HEK293 (cell line): ENCODE data around the gene PIF1.

Source experiments
- CTCF ChIP-seq: fragments of 450-650 bp; formaldehyde crosslinking; IDR thresholded peaks from 2 replicates; pipeline ENCODE4 v1.5.1; 2016; ENCODE audit warnings: missing biosample characterization, missing genetic modification characterization
- EGR2 ChIP-seq: fragments of 450-650 bp; formaldehyde crosslinking; IDR thresholded peaks from 2 replicates; pipeline ENCODE4 v1.5.1; 2016; ENCODE audit warnings: low read depth, missing biosample characterization, missing genetic modification characterization
- GLIS1 ChIP-seq: fragments of 450-650 bp; formaldehyde crosslinking; IDR thresholded peaks from 2 replicates; pipeline ENCODE4 v1.5.1; 2016; ENCODE audit warnings: missing biosample characterization, missing genetic modification characterization
- KLF16 ChIP-seq: fragments of 450-650 bp; formaldehyde crosslinking; IDR thresholded peaks from 2 replicates; pipeline ENCODE4 v1.5.1; 2017; ENCODE audit warnings: missing biosample characterization, missing genetic modification characterization
- KLF17 ChIP-seq: fragments of 450-650 bp; formaldehyde crosslinking; IDR thresholded peaks from 2 replicates; pipeline ENCODE4 v1.5.1; 2016; ENCODE audit warnings: missing biosample characterization, missing genetic modification characterization
- KLF7 ChIP-seq: fragments of 450-650 bp; formaldehyde crosslinking; IDR thresholded peaks from 2 replicates; pipeline ENCODE4 v1.5.1; 2016; ENCODE audit warnings: missing biosample characterization, missing genetic modification characterization, borderline replicate concordance
- KLF8 ChIP-seq: fragments of 450-650 bp; formaldehyde crosslinking; IDR thresholded peaks from 2 replicates; pipeline ENCODE4 v1.5.1; 2016; ENCODE audit warnings: missing biosample characterization, missing genetic modification characterization
- MYNN ChIP-seq: fragments of 450-650 bp; formaldehyde crosslinking; IDR thresholded peaks from 2 replicates; pipeline ENCODE4 v1.5.1; 2016; ENCODE audit warnings: missing biosample characterization, missing genetic modification characterization, borderline replicate concordance
- SP3 ChIP-seq: fragments of 450-650 bp; formaldehyde crosslinking; IDR thresholded peaks from 2 replicates; pipeline ENCODE4 v1.5.1; 2016; ENCODE audit warnings: missing biosample characterization, missing genetic modification characterization
- ZBTB8A ChIP-seq: fragments of 450-650 bp; formaldehyde crosslinking; IDR thresholded peaks from 2 replicates; pipeline ENCODE4 v1.5.1; 2016; ENCODE audit warnings: missing biosample characterization, missing genetic modification characterization
- ZNF18 ChIP-seq: fragments of 450-650 bp; formaldehyde crosslinking; IDR thresholded peaks from 2 replicates; pipeline ENCODE4 v1.5.1; 2016; ENCODE audit warnings: missing biosample characterization, missing genetic modification characterization
- ZNF341 ChIP-seq: fragments of 450-650 bp; formaldehyde crosslinking; IDR thresholded peaks from 2 replicates; pipeline ENCODE4; 2016; ENCODE audit warnings: low read depth, missing biosample characterization, missing genetic modification characterization
- ZNF416 ChIP-seq: fragments of 450-650 bp; formaldehyde crosslinking; IDR thresholded peaks from 2 replicates; pipeline ENCODE4 v1.5.1; 2016; ENCODE audit warnings: missing biosample characterization, missing genetic modification characterization
- ZNF433 ChIP-seq: fragments of 450-650 bp; formaldehyde crosslinking; IDR thresholded peaks from 2 replicates; pipeline ENCODE4 v1.5.1; 2016; ENCODE audit warnings: missing biosample characterization, missing genetic modification characterization, low read depth
- ZNF558 ChIP-seq: fragments of 450-650 bp; formaldehyde crosslinking; IDR thresholded peaks from 2 replicates; pipeline ENCODE4 v1.5.1; 2016; ENCODE audit warnings: missing biosample characterization, missing genetic modification characterization
- ZNF596 ChIP-seq: fragments of 450-650 bp; IDR thresholded peaks from 2 replicates; pipeline ENCODE4 v1.5.0; 2018; ENCODE audit warnings: missing biosample characterization, mild to moderate bottlenecking, missing genetic modification characterization, moderate library complexity
- ZNF624 ChIP-seq: fragments of 450-650 bp; formaldehyde crosslinking; IDR thresholded peaks from 2 replicates; pipeline ENCODE4 v1.5.1; 2017; ENCODE audit warnings: missing biosample characterization, missing genetic modification characterization
- ZNF660 ChIP-seq: fragments of 450-650 bp; IDR thresholded peaks from 2 replicates; pipeline ENCODE4 v1.5.1; 2018; ENCODE audit warnings: missing biosample characterization, mild to moderate bottlenecking, missing genetic modification characterization
- ZXDB ChIP-seq: fragments of 450-650 bp; formaldehyde crosslinking; IDR thresholded peaks from 2 replicates; pipeline ENCODE4 v1.5.1; 2016; ENCODE audit warnings: missing biosample characterization, missing genetic modification characterization
- TF ChIP-seq, protein P1 (sequence below): fragments of 450-650 bp; formaldehyde crosslinking; conservative IDR thresholded peaks from 2 replicates; pipeline ENCODE4 v1.5.1; 2016; ENCODE audit warnings: low read depth, missing biosample characterization, missing genetic modification characterization
- TF ChIP-seq, protein P2 (sequence below): fragments of 450-650 bp; formaldehyde crosslinking; IDR thresholded peaks from 2 replicates; pipeline ENCODE4 v1.5.1; 2016; ENCODE audit warnings: missing biosample characterization, missing genetic modification characterization
- TF ChIP-seq, protein P3 (sequence below): fragments of 450-650 bp; formaldehyde crosslinking; IDR thresholded peaks from 2 replicates; pipeline ENCODE4 v1.5.1; 2016; ENCODE audit warnings: missing biosample characterization, missing genetic modification characterization
- TF ChIP-seq, protein P4 (sequence below): fragments of 450-650 bp; formaldehyde crosslinking; IDR thresholded peaks from 2 replicates; pipeline ENCODE4 v1.5.1; 2016; ENCODE audit warnings: missing biosample characterization, missing genetic modification characterization

Gene PIF1

GRCh38 chr15:64841344-64842095, 16.1 kb upstream of the PIF1 start, which contains the start of gene PLEKHO2 (continued):
- 0 out of 2 replicates have a peak, but pooled peaks have one; percentile 55 for TF ChIP-seq CTCF (tag by site-specific recombination)
- TF ChIP-seq SP3: peak; percentile 86
- peak; percentile 15; the same call in 1 of the 2 replicates for TF ChIP-seq KLF16 (tag by site-specific recombination)
- no peak for TF ChIP-seq ZNF18 (tag by site-specific recombination)
- 0 out of 2 replicates have a peak, but pooled peaks have one; percentile 17 for TF ChIP-seq KLF17 (tag by site-specific recombination)
- peak; percentile 21; the same call in 1 of the 2 replicates for TF ChIP-seq GLIS1
- TF ChIP-seq, protein P1, sequence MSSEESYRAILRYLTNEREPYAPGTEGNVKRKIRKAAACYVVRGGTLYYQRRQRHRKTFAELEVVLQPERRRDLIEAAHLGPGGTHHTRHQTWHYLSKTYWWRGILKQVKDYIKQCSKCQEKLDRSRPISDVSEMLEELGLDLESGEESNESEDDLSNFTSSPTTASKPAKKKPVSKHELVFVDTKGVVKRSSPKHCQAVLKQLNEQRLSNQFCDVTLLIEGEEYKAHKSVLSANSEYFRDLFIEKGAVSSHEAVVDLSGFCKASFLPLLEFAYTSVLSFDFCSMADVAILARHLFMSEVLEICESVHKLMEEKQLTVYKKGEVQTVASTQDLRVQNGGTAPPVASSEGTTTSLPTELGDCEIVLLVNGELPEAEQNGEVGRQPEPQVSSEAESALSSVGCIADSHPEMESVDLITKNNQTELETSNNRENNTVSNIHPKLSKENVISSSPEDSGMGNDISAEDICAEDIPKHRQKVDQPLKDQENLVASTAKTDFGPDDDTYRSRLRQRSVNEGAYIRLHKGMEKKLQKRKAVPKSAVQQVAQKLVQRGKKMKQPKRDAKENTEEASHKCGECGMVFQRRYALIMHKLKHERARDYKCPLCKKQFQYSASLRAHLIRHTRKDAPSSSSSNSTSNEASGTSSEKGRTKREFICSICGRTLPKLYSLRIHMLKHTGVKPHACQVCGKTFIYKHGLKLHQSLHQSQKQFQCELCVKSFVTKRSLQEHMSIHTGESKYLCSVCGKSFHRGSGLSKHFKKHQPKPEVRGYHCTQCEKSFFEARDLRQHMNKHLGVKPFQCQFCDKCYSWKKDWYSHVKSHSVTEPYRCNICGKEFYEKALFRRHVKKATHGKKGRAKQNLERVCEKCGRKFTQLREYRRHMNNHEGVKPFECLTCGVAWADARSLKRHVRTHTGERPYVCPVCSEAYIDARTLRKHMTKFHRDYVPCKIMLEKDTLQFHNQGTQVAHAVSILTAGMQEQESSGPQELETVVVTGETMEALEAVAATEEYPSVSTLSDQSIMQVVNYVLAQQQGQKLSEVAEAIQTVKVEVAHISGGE (tag by site-specific recombination): peak; percentile 49
- TF ChIP-seq, protein P2, sequence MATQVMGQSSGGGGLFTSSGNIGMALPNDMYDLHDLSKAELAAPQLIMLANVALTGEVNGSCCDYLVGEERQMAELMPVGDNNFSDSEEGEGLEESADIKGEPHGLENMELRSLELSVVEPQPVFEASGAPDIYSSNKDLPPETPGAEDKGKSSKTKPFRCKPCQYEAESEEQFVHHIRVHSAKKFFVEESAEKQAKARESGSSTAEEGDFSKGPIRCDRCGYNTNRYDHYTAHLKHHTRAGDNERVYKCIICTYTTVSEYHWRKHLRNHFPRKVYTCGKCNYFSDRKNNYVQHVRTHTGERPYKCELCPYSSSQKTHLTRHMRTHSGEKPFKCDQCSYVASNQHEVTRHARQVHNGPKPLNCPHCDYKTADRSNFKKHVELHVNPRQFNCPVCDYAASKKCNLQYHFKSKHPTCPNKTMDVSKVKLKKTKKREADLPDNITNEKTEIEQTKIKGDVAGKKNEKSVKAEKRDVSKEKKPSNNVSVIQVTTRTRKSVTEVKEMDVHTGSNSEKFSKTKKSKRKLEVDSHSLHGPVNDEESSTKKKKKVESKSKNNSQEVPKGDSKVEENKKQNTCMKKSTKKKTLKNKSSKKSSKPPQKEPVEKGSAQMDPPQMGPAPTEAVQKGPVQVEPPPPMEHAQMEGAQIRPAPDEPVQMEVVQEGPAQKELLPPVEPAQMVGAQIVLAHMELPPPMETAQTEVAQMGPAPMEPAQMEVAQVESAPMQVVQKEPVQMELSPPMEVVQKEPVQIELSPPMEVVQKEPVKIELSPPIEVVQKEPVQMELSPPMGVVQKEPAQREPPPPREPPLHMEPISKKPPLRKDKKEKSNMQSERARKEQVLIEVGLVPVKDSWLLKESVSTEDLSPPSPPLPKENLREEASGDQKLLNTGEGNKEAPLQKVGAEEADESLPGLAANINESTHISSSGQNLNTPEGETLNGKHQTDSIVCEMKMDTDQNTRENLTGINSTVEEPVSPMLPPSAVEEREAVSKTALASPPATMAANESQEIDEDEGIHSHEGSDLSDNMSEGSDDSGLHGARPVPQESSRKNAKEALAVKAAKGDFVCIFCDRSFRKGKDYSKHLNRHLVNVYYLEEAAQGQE (tag by site-specific recombination): no peak
- TF ChIP-seq KLF8 (tag by site-specific recombination): peak; percentile 50
- TF ChIP-seq ZNF596 (tag by site-specific recombination): no peak
- no peak for TF ChIP-seq ZNF416 (tag by site-specific recombination)
- TF ChIP-seq, protein P3, sequence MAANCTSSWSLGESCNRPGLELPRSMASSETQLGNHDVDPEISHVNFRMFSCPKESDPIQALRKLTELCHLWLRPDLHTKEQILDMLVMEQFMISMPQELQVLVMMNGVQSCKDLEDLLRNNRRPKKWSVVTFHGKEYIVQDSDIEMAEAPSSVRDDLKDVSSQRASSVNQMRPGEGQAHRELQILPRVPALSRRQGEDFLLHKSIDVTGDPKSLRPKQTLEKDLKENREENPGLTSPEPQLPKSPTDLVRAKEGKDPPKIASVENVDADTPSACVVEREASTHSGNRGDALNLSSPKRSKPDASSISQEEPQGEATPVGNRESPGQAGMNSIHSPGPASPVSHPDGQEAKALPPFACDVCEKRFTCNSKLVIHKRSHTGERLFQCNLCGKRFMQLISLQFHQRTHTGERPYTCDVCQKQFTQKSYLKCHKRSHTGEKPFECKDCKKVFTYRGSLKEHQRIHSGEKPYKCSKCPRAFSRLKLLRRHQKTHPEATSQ (tag by site-specific recombination): no peak
- no peak for TF ChIP-seq ZNF624 (tag by site-specific recombination)
- TF ChIP-seq ZNF558 (tag by site-specific recombination): no peak
- TF ChIP-seq ZNF341: peak; percentile 20
- peak; percentile 12; the same call in 1 of the 2 replicates for TF ChIP-seq ZXDB (tag by site-specific recombination)
- 0 out of 2 replicates have a peak, but pooled peaks have one; percentile 21 for TF ChIP-seq KLF7 (tag by site-specific recombination)
- no peak for TF ChIP-seq ZNF433 (tag by site-specific recombination)
- TF ChIP-seq EGR2 (tag by site-specific recombination): peak; percentile 79; the same call in 1 of the 2 replicates
- TF ChIP-seq ZBTB8A (tag by site-specific recombination): peak; percentile 74
- TF ChIP-seq MYNN (tag by site-specific recombination): no peak
- TF ChIP-seq, protein P4, sequence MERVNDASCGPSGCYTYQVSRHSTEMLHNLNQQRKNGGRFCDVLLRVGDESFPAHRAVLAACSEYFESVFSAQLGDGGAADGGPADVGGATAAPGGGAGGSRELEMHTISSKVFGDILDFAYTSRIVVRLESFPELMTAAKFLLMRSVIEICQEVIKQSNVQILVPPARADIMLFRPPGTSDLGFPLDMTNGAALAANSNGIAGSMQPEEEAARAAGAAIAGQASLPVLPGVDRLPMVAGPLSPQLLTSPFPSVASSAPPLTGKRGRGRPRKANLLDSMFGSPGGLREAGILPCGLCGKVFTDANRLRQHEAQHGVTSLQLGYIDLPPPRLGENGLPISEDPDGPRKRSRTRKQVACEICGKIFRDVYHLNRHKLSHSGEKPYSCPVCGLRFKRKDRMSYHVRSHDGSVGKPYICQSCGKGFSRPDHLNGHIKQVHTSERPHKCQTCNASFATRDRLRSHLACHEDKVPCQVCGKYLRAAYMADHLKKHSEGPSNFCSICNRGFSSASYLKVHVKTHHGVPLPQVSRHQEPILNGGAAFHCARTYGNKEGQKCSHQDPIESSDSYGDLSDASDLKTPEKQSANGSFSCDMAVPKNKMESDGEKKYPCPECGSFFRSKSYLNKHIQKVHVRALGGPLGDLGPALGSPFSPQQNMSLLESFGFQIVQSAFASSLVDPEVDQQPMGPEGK (tag by site-specific recombination): peak; percentile 92
- peak; percentile 24; the same call in 1 of the 2 replicates for TF ChIP-seq ZNF660 (tag by site-specific recombination)
